ENCODE results near the gene MIEF2. TPM values are rescaled to one million over a fixed set of nuclear protein-coding genes. Genes with fewer than 3 reads are reported as not detected.

Gene MIEF2
- total RNA-seq, 4 donors from 2014 or later: 10.8 to 19.0 (median 12.5) TPM

- Histone ChIP-seq H3K9me3 (no peaks in the 10 kb centered on the region), H3K36me3 (peaks cover 0 to 42% of the 10 kb centered on the region in 2 donors), H3K4me1 (peaks cover 0 to 48% (median 24%) of the 10 kb centered on the region in 3 donors), H3K27ac (peak overlapping the region in 3 of 4 donors; percentile 94 to 99 (median 96)), H3K27me3 (no peaks in the 10 kb centered on the region), H3K4me3 (peak overlapping the region in 1 of 2 donors; percentile 89)
- TF ChIP-seq POLR2A (IDR thresholded peaks at IDR 0.05) (no peak), POLR2AphosphoS5 (IDR thresholded peaks at IDR 0.05) (no peak), CTCF (IDR thresholded peaks at IDR 0.05) (no peak), EP300 (IDR thresholded peaks at IDR 0.05) (no peak)
- ATAC-seq: no peak
- no CpG with 5 or more reads among the region's 2 CpGs for WGBS, 2 donors (ENCODE audit: low coverage in 1 of 2)
Measured at GRCh38 chr17:18262111-18262510, 1.6 kb downstream of the MIEF2 start.

DNA sequence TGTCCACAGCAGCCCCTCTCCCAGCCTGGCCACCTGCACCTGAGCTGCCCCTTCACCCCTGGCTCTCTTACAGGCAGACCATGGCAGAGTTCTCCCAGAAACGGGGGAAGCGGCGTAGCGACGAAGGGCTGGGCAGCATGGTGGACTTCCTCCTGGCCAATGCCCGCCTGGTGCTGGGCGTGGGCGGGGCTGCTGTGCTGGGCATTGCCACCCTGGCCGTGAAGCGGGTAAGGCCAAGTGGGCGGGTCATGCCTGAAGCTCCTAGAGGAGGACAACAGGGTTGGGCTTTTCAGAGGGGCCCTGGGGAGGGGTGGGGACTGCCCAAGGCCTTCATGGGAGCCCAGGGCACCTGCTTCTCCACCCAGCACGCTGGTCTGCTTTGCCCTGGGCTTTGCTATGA, 2.2 kb downstream of the MIEF2 start:
- Histone ChIP-seq H3K27me3 (no peaks in the 10 kb centered on the region), H3K4me1 (peaks cover 0 to 43% (median 18%) of the 10 kb centered on the region in 3 donors), H3K4me3 (no peak overlapping the region), H3K36me3 (peaks cover 0 to 45% of the 10 kb centered on the region in 2 donors), H3K9me3 (no peaks in the 10 kb centered on the region), H3K27ac (peak overlapping the region in 2 of 4 donors; percentile 94 to 99)
- TF ChIP-seq POLR2A (IDR thresholded peaks at IDR 0.05) (no peak), CTCF (IDR thresholded peaks at IDR 0.05) (no peak), POLR2AphosphoS5 (IDR thresholded peaks at IDR 0.05) (no peak), EP300 (IDR thresholded peaks at IDR 0.05) (no peak)
- ATAC-seq: no peak
- WGBS, 2 donors (ENCODE audit: low coverage in 1 of 2): 90 to 100% methylated on average over 1 to 10 of the region's 12 CpGs

GRCh38 chr17:18263885-18264682, 3.6 kb downstream of the MIEF2 start:
- H3K27ac ChIP-seq: no peak overlapping the region
- H3K4me1 ChIP-seq: peaks cover 0 to 41% (median 15%) of the 10 kb centered on the region in 3 donors
- no peaks in the 10 kb centered on the region for H3K27me3 ChIP-seq
- TF ChIP-seq POLR2A (IDR thresholded peaks at IDR 0.05) (no peak), EP300 (IDR thresholded peaks at IDR 0.05) (no peak)
- no peaks in the 10 kb centered on the region for H3K9me3 ChIP-seq
- 67% methylated on average over 3 of the region's 50 CpGs; no CpG with 5 or more reads in 1 of the 2 donors for WGBS, 2 donors (ENCODE audit: low coverage in 1 of 2)
- no peak overlapping the region for H3K4me3 ChIP-seq
- no peak for ATAC-seq
- peaks cover 0 to 45% of the 10 kb centered on the region in 2 donors for H3K36me3 ChIP-seq

DNA sequence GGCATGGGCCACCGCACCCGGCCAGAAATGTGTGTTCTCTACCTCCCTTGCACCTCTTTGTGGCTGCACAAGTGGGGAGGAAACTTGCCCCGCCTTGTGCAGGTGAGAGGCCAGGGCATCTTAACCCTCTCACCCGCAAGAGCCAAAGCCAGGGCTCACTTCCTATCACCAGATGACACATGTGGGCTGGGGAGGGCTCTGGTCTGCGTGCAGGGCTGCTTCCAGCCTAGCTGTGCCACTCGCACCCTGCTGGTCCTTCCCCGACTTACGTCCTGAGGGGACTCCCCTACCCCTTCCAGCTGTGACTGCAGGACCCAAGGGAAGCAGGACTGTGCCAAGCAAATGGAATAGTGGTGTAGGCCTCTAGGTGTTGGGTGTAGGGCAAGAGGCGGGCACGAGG, 6.9 kb downstream of the MIEF2 start:
- TF ChIP-seq CTCF (IDR thresholded peaks at IDR 0.05) (no peak), EP300 (IDR thresholded peaks at IDR 0.05) (no peak), POLR2AphosphoS5 (IDR thresholded peaks at IDR 0.05) (no peak), POLR2A (IDR thresholded peaks at IDR 0.05) (no peak)
- Histone ChIP-seq H3K27ac (no peak overlapping the region), H3K4me3 (no peak overlapping the region), H3K36me3 (peaks cover 0 to 52% of the 10 kb centered on the region in 2 donors), H3K9me3 (no peaks in the 10 kb centered on the region), H3K4me1 (peaks cover 0 to 14% (median 0%) of the 10 kb centered on the region in 3 donors), H3K27me3 (no peaks in the 10 kb centered on the region)
- ATAC-seq: no peak
- 0% methylated on average over 1 of the region's 10 CpGs; no CpG with 5 or more reads in 1 of the 2 donors for WGBS, 2 donors (ENCODE audit: low coverage in 1 of 2)

- Histone ChIP-seq H3K36me3 (peaks cover 0 to 53% of the 10 kb centered on the region in 2 donors), H3K27ac (no peak overlapping the region), H3K4me3 (no peak overlapping the region), H3K27me3 (no peaks in the 10 kb centered on the region), H3K9me3 (no peaks in the 10 kb centered on the region), H3K4me1 (peaks cover 0 to 7% (median 0%) of the 10 kb centered on the region in 3 donors)
- peak; percentile 39 for ATAC-seq
- TF ChIP-seq CTCF (IDR thresholded peaks at IDR 0.05): no peak
- no peak for TF ChIP-seq EP300 (IDR thresholded peaks at IDR 0.05)
- no peak for TF ChIP-seq POLR2A (IDR thresholded peaks at IDR 0.05)
- WGBS, 2 donors (ENCODE audit: low coverage in 1 of 2): 63 to 66% methylated on average over 6 to 8 of the region's 14 CpGs
Measured at GRCh38 chr17:18267927-18268711, 7.7 kb downstream of the MIEF2 start.
